H1 (cell line): ENCODE results near the gene PACSIN2. TPM values are rescaled to one million over a fixed set of nuclear protein-coding genes. Genes with fewer than 3 reads are reported as not detected.

Experiments used
- CTCF ChIA-PET: fragments of 300-600 bp; sonication (Branson Sonifier 250); formaldehyde crosslinking; loops from one replicate; lab custom pipeline; 2021; ENCODE audit not compliant: partially characterized antibody; lab: Charles Lee
- POLR2A ChIA-PET: fragments of 300-600 bp; sonication (Branson Sonifier 250); formaldehyde crosslinking; loops from one replicate; lab custom pipeline; 2021; ENCODE audit warnings: inconsistent platforms; ENCODE audit not compliant: partially characterized antibody; lab: Charles Lee
- DNase-seq, 2 experiments: peaks; one replicate each; pipeline versions ENCODE4 v3.0.0 to v3.0.0-alpha.2; 2010 to 2022; ENCODE audit warnings: low spot score in 2 of 2, low read depth in 1 of 2, mixed read lengths in 1 of 2
- FAIRE-seq: peaks from 2 replicates; lab custom pipeline; 2011; peaks lifted over from hg19 to GRCh38; lab: Jason Lieb, UNC
- H2AFZ ChIP-seq: 2 replicates; pipeline ENCODE4 v1.8.1; 2012; ENCODE audit warnings: low read length, inconsistent platforms
- H2AK5ac ChIP-seq: 2 replicates; pipeline ENCODE4 v1.6.1; 2013; ENCODE audit warnings: low read depth, low read length
- H2BK120ac ChIP-seq: replicated peaks from 2 replicates; pipeline ENCODE3; 2013; ENCODE audit warnings: low read depth, low read length, inconsistent platforms
- H2BK12ac ChIP-seq: 2 replicates; pipeline ENCODE4 v1.6.1; 2013; ENCODE audit warnings: low read depth, low read length
- H2BK15ac ChIP-seq: 2 replicates; pipeline ENCODE4 v1.6.1; 2013; ENCODE audit warnings: low read length
- H2BK20ac ChIP-seq: 2 replicates; pipeline ENCODE4 v1.6.1; 2013; ENCODE audit warnings: low read length
- H2BK5ac ChIP-seq: 2 replicates; pipeline ENCODE4 v1.6.1; 2013; ENCODE audit warnings: low read depth, low read length
- H3K14ac ChIP-seq: 2 replicates; pipeline ENCODE4 v1.6.1; 2013; ENCODE audit warnings: inconsistent platforms; ENCODE audit not compliant: insufficient read length
- H3K18ac ChIP-seq: 2 replicates; pipeline ENCODE4 v1.6.1; 2013; ENCODE audit warnings: low read length; ENCODE audit errors: extremely low read depth
- H3K23ac ChIP-seq: 2 replicates; pipeline ENCODE4 v1.6.1; 2013; ENCODE audit warnings: inconsistent platforms; ENCODE audit not compliant: insufficient read length
- H3K23me2 ChIP-seq: 2 replicates; pipeline ENCODE4 v1.6.1; 2013; ENCODE audit warnings: low read depth, low read length
- H3K27ac ChIP-seq: 2 replicates; pipeline ENCODE4 v1.6.1; 2011; ENCODE audit warnings: low read depth, low read length, inconsistent platforms
- H3K27me3 ChIP-seq, 4 experiments: replicated peaks in 1 of 4; 1 replicate in 1 of 4; 2 replicates in 3 of 4; pipeline versions ENCODE4 v1.6.1 to v1.8.1; 2011 to 2013; ENCODE audit warnings: low read length in 3 of 4, mild to moderate bottlenecking in 3 of 4, inconsistent platforms in 2 of 4, mixed read lengths in 2 of 4, moderate library complexity in 1 of 4; ENCODE audit not compliant: control insufficient read depth in 3 of 4, insufficient read depth in 3 of 4; ENCODE audit errors: extremely low read depth in 1 of 4
- H3K36me3 ChIP-seq, 4 experiments: 2 replicates each; pipeline versions ENCODE4 v1.6.1 to v1.8.1; 2011 to 2013; ENCODE audit warnings: mild to moderate bottlenecking in 4 of 4, low read length in 3 of 4, moderate library complexity in 2 of 4, control low read depth in 1 of 4, inconsistent platforms in 1 of 4; ENCODE audit not compliant: insufficient read depth in 4 of 4, control insufficient read depth in 2 of 4
- H3K4ac ChIP-seq: replicated peaks from 2 replicates; pipeline ENCODE3; 2013; ENCODE audit warnings: low read length, low read depth, mixed read lengths, inconsistent platforms; ENCODE audit not compliant: insufficient read length
- H3K4me1 ChIP-seq, 4 experiments: replicated peaks in 1 of 4; 1 replicate in 1 of 4; 2 replicates in 3 of 4; pipeline versions ENCODE4 v1.6.1 to v1.8.1; 2011 to 2013; ENCODE audit warnings: low read length in 3 of 4, inconsistent platforms in 2 of 4, mixed read lengths in 1 of 4; ENCODE audit not compliant: insufficient read depth in 4 of 4, control insufficient read depth in 3 of 4
- H3K4me2 ChIP-seq, 2 experiments: 2 replicates each; pipeline versions ENCODE4 v1.6.1 to v1.8.1; 2011 to 2013; ENCODE audit warnings: low read depth in 2 of 2, low read length in 2 of 2, control low read depth in 1 of 2, inconsistent platforms in 1 of 2, mild to moderate bottlenecking in 1 of 2; ENCODE audit not compliant: insufficient read depth in 1 of 2
- H3K4me3 ChIP-seq, 4 experiments: fragments of 200-600, 300-600 bp in 1 of 4; sonication (generic), shearing (Covaris generic), sonication (Bioruptor Twin) in 1 of 4; 2 replicates each; pipeline versions ENCODE4 v1.5.1 to v1.8.1; 2011 to 2016; ENCODE audit warnings: low read length in 4 of 4, low read depth in 3 of 4, control low read depth in 2 of 4, inconsistent platforms in 2 of 4, mild to moderate bottlenecking in 2 of 4, mixed read lengths in 1 of 4, moderate library complexity in 1 of 4; ENCODE audit not compliant: insufficient read depth in 2 of 4; ENCODE audit errors: extremely low read depth in 1 of 4
- H3K56ac ChIP-seq: replicated peaks from 2 replicates; pipeline ENCODE3; 2013; ENCODE audit warnings: low read depth, mild to moderate bottlenecking, mixed read lengths, low read length, inconsistent platforms; ENCODE audit not compliant: insufficient read length
- H3K79me1 ChIP-seq: 2 replicates; pipeline ENCODE4 v1.6.1; 2013; ENCODE audit warnings: low read depth, low read length, control low read depth
- H3K79me2 ChIP-seq, 2 experiments: 2 replicates each; pipeline versions ENCODE4 v1.6.1 to v1.8.1; 2012 to 2013; ENCODE audit warnings: low read length in 2 of 2, mild to moderate bottlenecking in 2 of 2, inconsistent platforms in 1 of 2; ENCODE audit not compliant: insufficient read depth in 2 of 2, control insufficient read depth in 1 of 2
- H3K9ac ChIP-seq, 4 experiments: replicated peaks in 1 of 4; 1 replicate in 1 of 4; 2 replicates in 3 of 4; pipeline versions ENCODE4 v1.6.1 to v1.8.1; 2011 to 2013; ENCODE audit warnings: low read depth in 3 of 4, low read length in 3 of 4, control low read depth in 2 of 4, mild to moderate bottlenecking in 2 of 4, moderate library complexity in 2 of 4, inconsistent platforms in 1 of 4; ENCODE audit errors: extremely low read depth in 1 of 4
- H3K9me3 ChIP-seq, 2 experiments: 2 replicates each; pipeline versions ENCODE4 v1.6.1 to v1.8.1; 2012 to 2013; ENCODE audit warnings: mild to moderate bottlenecking in 2 of 2, moderate library complexity in 2 of 2, control low read depth in 1 of 2, inconsistent platforms in 1 of 2, low read depth in 1 of 2, low read length in 1 of 2, mixed read lengths in 1 of 2; ENCODE audit not compliant: insufficient read depth in 2 of 2
- H4K20me1 ChIP-seq, 2 experiments: replicated peaks in 1 of 2; 2 replicates each; pipeline versions ENCODE3 to v1.8.1; 2011 to 2013; ENCODE audit warnings: inconsistent platforms in 2 of 2, low read length in 2 of 2, mild to moderate bottlenecking in 1 of 2; ENCODE audit not compliant: insufficient read depth in 2 of 2, control insufficient read depth in 1 of 2
- H4K5ac ChIP-seq: 2 replicates; pipeline ENCODE4 v1.6.1; 2013; ENCODE audit warnings: low read length, low read depth, mixed read lengths, inconsistent platforms; ENCODE audit not compliant: insufficient read length
- H4K8ac ChIP-seq: 2 replicates; pipeline ENCODE4 v1.8.0; 2013; ENCODE audit warnings: mild to moderate bottlenecking, moderate library complexity, low read length, inconsistent platforms; ENCODE audit not compliant: insufficient read depth; ENCODE audit errors: extremely low read depth
- H4K91ac ChIP-seq: replicated peaks from 2 replicates; pipeline ENCODE3; 2013; ENCODE audit warnings: low read length, mixed read lengths, inconsistent platforms; ENCODE audit not compliant: insufficient read length
- BACH1 ChIP-seq: IDR thresholded peaks from 2 replicates; pipeline ENCODE4 v1.6.1; 2012; ENCODE audit warnings: low read length, improper control_type of control experiment
- CHD1 ChIP-seq: IDR thresholded peaks from 2 replicates; pipeline ENCODE4 v1.6.1; 2012; ENCODE audit warnings: low read depth, low read length, improper control_type of control experiment
- EZH2 ChIP-seq: fragments of 200-600 bp; sonication (generic); IDR thresholded peaks from 2 replicates; pipeline ENCODE4 v1.7.1; 2012; ENCODE audit warnings: low read depth, mild to moderate bottlenecking, moderate library complexity, low read length, inconsistent platforms; ENCODE audit not compliant: severe bottlenecking
- NANOG ChIP-seq: IDR thresholded peaks from 2 replicates; pipeline ENCODE4 v1.6.1; 2011; ENCODE audit warnings: low read length, low read depth, mild to moderate bottlenecking, inconsistent platforms; ENCODE audit not compliant: insufficient read depth, poor library complexity, severe bottlenecking
- RFX5 ChIP-seq: IDR thresholded peaks from 2 replicates; pipeline ENCODE4 v1.6.1; 2011; ENCODE audit warnings: low read depth, low read length, improper control_type of control experiment, borderline replicate concordance
- RNF2 ChIP-seq: fragments of 200-900, 300-1000 bp; sonication (generic); IDR thresholded peaks from 2 replicates; pipeline ENCODE4 v1.7.1; 2016; ENCODE audit warnings: borderline replicate concordance, low read depth, mild to moderate bottlenecking, antibody characterized with exemption, low read length; ENCODE audit not compliant: poor library complexity, severe bottlenecking; ENCODE audit errors: missing control alignments
- RXRA ChIP-seq: IDR thresholded peaks from 2 replicates; pipeline ENCODE4 v1.6.1; 2011; ENCODE audit warnings: low read depth, mild to moderate bottlenecking, low read length, moderate library complexity; ENCODE audit not compliant: insufficient read depth
- SP1 ChIP-seq: IDR thresholded peaks from 2 replicates; pipeline ENCODE4 v1.6.1; 2011; ENCODE audit warnings: low read depth, low read length
- SP2 ChIP-seq: IDR thresholded peaks from 2 replicates; pipeline ENCODE4 v1.6.1; 2012; ENCODE audit warnings: mild to moderate bottlenecking, low read length, inconsistent platforms
- SP4 ChIP-seq: IDR thresholded peaks from 2 replicates; pipeline ENCODE4 v1.6.1; 2012; ENCODE audit warnings: low read length, inconsistent platforms
- TBP ChIP-seq: IDR thresholded peaks from 2 replicates; pipeline ENCODE4 v1.6.1; 2011; ENCODE audit warnings: low read depth, low read length, improper control_type of control experiment
- ZNF274 ChIP-seq: IDR thresholded peaks from 2 replicates; pipeline ENCODE4 v1.7.0; 2012; ENCODE audit warnings: low read length, borderline replicate concordance; ENCODE audit errors: extremely low read depth
- WGBS, 2 experiments: shearing (Covaris generic) in 1 of 2; methylation state at CpG; one replicate each; pipeline versions ENCODE4 v1.1.6 to v1.1.7; 2013 to 2015; ENCODE audit warnings: low lambda C conversion rate in 2 of 2, mixed read lengths in 2 of 2, inconsistent platforms in 1 of 2, low coverage in 1 of 2, missing lambda C conversion rate in 1 of 2; ENCODE audit not compliant: insufficient replicate concordance in 2 of 2, insufficient coverage in 1 of 2, insufficient read length in 1 of 2; ENCODE audit errors: extremely low coverage in 1 of 2, missing lambda C conversion rate in 1 of 2; 5-methylcytosine and 5-hydroxymethylcytosine counted together
- polyA plus RNA-seq, 7 experiments: library from polyadenylated mRNA; depleted of rRNA in 3 of 7; stranded (reverse) in 5 of 7; unstranded in 2 of 7; fragments of >200 nt in 5 of 7; fragments of 200-250 nt in 2 of 7; gene quantifications; 1 replicate in 5 of 7; 2 replicates in 1 of 7; 4 replicates in 1 of 7; pipeline versions ENCODE4 v1.2.1 to v1.2.3, GENCODE V29; 2011 to 2013; ENCODE audit warnings: missing spikeins in 2 of 7, mixed read lengths in 2 of 7
- total RNA-seq: library from RNA; stranded (reverse); fragmentation: NEBNext Ultra II Directional; extraction: Animal tissue kit (Norgen Biotek cat#: 25700); gene quantifications from 2 replicates; pipeline ENCODE4 v1.2.1, GENCODE V29; 2021

Gene PACSIN2
- total and polyA plus RNA-seq, 2 of the 8 experiments (the other 6 are each of a cell fraction or from before 2014, with no cell fraction given): 44.8 to 64.2 TPM

- no peak overlapping the region for H4K5ac ChIP-seq
- no peak overlapping the region for H2BK15ac ChIP-seq
- no peak overlapping the region for H2BK120ac ChIP-seq
- no peak overlapping the region for H3K23ac ChIP-seq
- POLR2A ChIA-PET: interaction anchor here (1.2 kb wide), 1 partner anchor 326 kb away, joined by 3 read pairs; no protein-coding TSS in a partner anchor
- H3K4me2 ChIP-seq: no peak overlapping the region
- peaks cover 10% of the 10 kb centered on the region for H3K79me1 ChIP-seq
- H3K79me2 ChIP-seq: peaks cover 0 to 19% of the 10 kb centered on the region in 2 experiments; a peak in 1 of 4 replicates
- H2AFZ ChIP-seq: no peak overlapping the region
- TF ChIP-seq ZNF274: no peak
- no peak for TF ChIP-seq SP2
- TF ChIP-seq CHD1: no peak
- no peak for TF ChIP-seq NANOG
- no peak for TF ChIP-seq EZH2
- TF ChIP-seq RFX5: no peak
- TF ChIP-seq BACH1: no peak
- TF ChIP-seq SP4: no peak
- TF ChIP-seq SP1: no peak
- TF ChIP-seq RXRA: no peak
- no peak for TF ChIP-seq TBP
- TF ChIP-seq RNF2: no peak
- TF ChIP-seq, all 59 proteins: peak for 0
- CTCF ChIA-PET: interaction anchor here (0.7 to 4.2 kb wide), 13 partner anchors 10 to 264 kb away, joined by 3 to 38 read pairs (median 4); no protein-coding TSS in a partner anchor
- Histone ChIP-seq H3K4me1 (no peaks in the 10 kb centered on the region; a peak in 1 of 7 replicates), H2BK12ac (no peak overlapping the region), H3K27ac (no peak overlapping the region), H3K36me3 (peaks cover 0 to 6% (median 2%) of the 10 kb centered on the region in 4 experiments; a peak in 3 of 8 replicates), H4K20me1 (peaks cover 6 to 16% of the 10 kb centered on the region in 2 experiments), H3K9ac (no peak overlapping the region), H2BK20ac (no peak overlapping the region), H2AK5ac (no peak overlapping the region), H3K23me2 (no peaks in the 10 kb centered on the region), H3K4ac (no peak overlapping the region), H4K8ac (no peak overlapping the region), H4K91ac (no peak overlapping the region), H3K4me3 (no peak overlapping the region), H3K18ac (no peak overlapping the region), H3K56ac (no peak overlapping the region), H3K27me3 (no peaks in the 10 kb centered on the region), H3K9me3 (no peaks in the 10 kb centered on the region), H2BK5ac (peak overlapping the region; percentile 10; the same call in 1 of the 2 replicates), H3K14ac (no peak overlapping the region)
- 86% methylated on average over 7 of the region's 7 CpGs; no CpG with 5 or more reads in 1 of the 2 experiments for WGBS, 2 experiments
- FAIRE-seq: no peak
- no peak for DNase-seq
Observed at GRCh38 chr22:42895087-42895486, 119.9 kb downstream of the PACSIN2 start.
